ENCODE data around the gene ZBTB7A.

The ZBTB7A gene

DNA sequence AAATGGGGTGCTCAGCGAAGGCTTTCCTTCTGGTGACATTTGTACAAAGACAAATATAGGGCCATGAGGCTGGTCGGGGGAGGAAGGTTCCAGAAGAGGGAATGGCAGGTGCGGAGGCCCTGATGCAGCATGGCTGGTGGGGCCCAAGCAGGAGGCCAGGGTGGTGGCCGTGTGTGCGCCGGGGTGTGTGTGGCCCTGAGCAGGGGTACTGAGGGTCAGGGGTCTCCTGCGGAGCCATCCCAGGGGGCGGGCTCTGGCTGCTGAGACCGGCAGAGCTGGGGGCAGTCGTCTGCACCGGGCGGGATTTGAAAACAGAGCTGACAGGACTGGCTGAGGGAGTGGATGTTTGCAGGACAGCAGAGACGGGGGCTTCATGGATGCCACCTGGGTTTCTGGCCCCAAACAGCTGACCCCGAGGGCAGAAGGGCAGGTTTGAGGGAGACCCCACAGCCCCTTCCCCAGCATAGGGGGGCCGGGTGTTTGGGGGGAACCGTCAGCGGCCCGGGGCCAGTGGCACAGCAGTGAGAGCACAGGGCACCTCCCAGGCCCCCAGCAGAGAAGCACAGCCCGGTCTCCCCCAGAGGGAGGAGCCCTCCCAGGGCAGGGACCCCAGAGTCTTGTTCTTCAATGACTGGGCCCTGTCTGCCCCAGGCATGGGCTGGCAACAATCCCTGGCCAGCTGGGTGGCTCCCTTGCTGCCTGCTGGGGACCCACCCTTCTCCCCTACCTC is 47.8 kb downstream of the ZBTB7A start:
- Histone ChIP-seq H3K27ac (ENCODE audit: low read length) (peak overlapping the region; percentile 41), H3K4me1 (ENCODE audit: control insufficient read depth, insufficient read depth, low read length) (peaks cover 39% of the 10 kb centered on the region), H3K9ac (ENCODE audit: low read length in 2 of 2) (no peak overlapping the region), H3K9me3 (ENCODE audit: control insufficient read depth in 2 of 2, low read length in 2 of 2) (no peaks in the 10 kb centered on the region), H3K27me3 (ENCODE audit: control insufficient read depth in 1 of 2, insufficient read depth in 2 of 2, low read length in 2 of 2) (no peaks in the 10 kb centered on the region), H3K4me3 (ENCODE audit: low read length in 2 of 2) (peak overlapping the region in 1 of 2 donors; percentile 15), H3K36me3 (ENCODE audit: control insufficient read depth in 2 of 2, insufficient read depth in 2 of 2, low read length in 2 of 2) (peaks cover 0 to 2% of the 10 kb centered on the region in 2 donors)

GRCh38 chr19:4018140-4018613 is 48.5 kb downstream of the ZBTB7A start:
- no peak overlapping the region for H3K27ac ChIP-seq (ENCODE audit: low read length)
- no peak overlapping the region for H3K9ac ChIP-seq (ENCODE audit: low read length in 2 of 2)
- H3K36me3 ChIP-seq (ENCODE audit: control insufficient read depth in 2 of 2, insufficient read depth in 2 of 2, low read length in 2 of 2), result peaks cover 3 to 9% of the 10 kb centered on the region in 2 donors
- no peaks in the 10 kb centered on the region for H3K9me3 ChIP-seq (ENCODE audit: control insufficient read depth in 2 of 2, low read length in 2 of 2)
- H3K4me3 ChIP-seq (ENCODE audit: low read length in 2 of 2), result no peak overlapping the region
- H3K27me3 ChIP-seq (ENCODE audit: control insufficient read depth in 1 of 2, insufficient read depth in 2 of 2, low read length in 2 of 2), result no peaks in the 10 kb centered on the region
- H3K4me1 ChIP-seq (ENCODE audit: control insufficient read depth, insufficient read depth, low read length), result peaks cover 46% of the 10 kb centered on the region

- peak overlapping the region; percentile 82 for H3K27ac ChIP-seq (ENCODE audit: low read length)
- H3K27me3 ChIP-seq (ENCODE audit: control insufficient read depth in 1 of 2, insufficient read depth in 2 of 2, low read length in 2 of 2), result no peaks in the 10 kb centered on the region
- no peak overlapping the region for H3K9ac ChIP-seq (ENCODE audit: low read length in 2 of 2)
- peaks cover 6 to 9% of the 10 kb centered on the region in 2 donors for H3K36me3 ChIP-seq (ENCODE audit: control insufficient read depth in 2 of 2, insufficient read depth in 2 of 2, low read length in 2 of 2)
- no peaks in the 10 kb centered on the region for H3K9me3 ChIP-seq (ENCODE audit: control insufficient read depth in 2 of 2, low read length in 2 of 2)
- H3K4me3 ChIP-seq (ENCODE audit: low read length in 2 of 2), result no peak overlapping the region
- H3K4me1 ChIP-seq (ENCODE audit: control insufficient read depth, insufficient read depth, low read length), result peaks cover 55% of the 10 kb centered on the region
Observed at GRCh38 chr19:4016903-4017638, 49.6 kb downstream of the ZBTB7A start.

GRCh38 chr19:4016486-4016885 is 50.2 kb downstream of the ZBTB7A start:
- peak overlapping the region in 1 of 2 donors; percentile 60 for H3K4me3 ChIP-seq (ENCODE audit: low read length in 2 of 2)
- peaks cover 59% of the 10 kb centered on the region for H3K4me1 ChIP-seq (ENCODE audit: control insufficient read depth, insufficient read depth, low read length)
- peak overlapping the region; percentile 82 for H3K27ac ChIP-seq (ENCODE audit: low read length)
- H3K36me3 ChIP-seq (ENCODE audit: control insufficient read depth in 2 of 2, insufficient read depth in 2 of 2, low read length in 2 of 2), result peaks cover 6 to 9% of the 10 kb centered on the region in 2 donors
- H3K27me3 ChIP-seq (ENCODE audit: control insufficient read depth in 1 of 2, insufficient read depth in 2 of 2, low read length in 2 of 2), result no peaks in the 10 kb centered on the region
- no peaks in the 10 kb centered on the region for H3K9me3 ChIP-seq (ENCODE audit: control insufficient read depth in 2 of 2, low read length in 2 of 2)
- no peak overlapping the region for H3K9ac ChIP-seq (ENCODE audit: low read length in 2 of 2)

- Histone ChIP-seq H3K27ac (ENCODE audit: low read length) (peak overlapping the region; percentile 82), H3K4me1 (ENCODE audit: control insufficient read depth, insufficient read depth, low read length) (peaks cover 65% of the 10 kb centered on the region), H3K27me3 (ENCODE audit: control insufficient read depth in 1 of 2, insufficient read depth in 2 of 2, low read length in 2 of 2) (no peaks in the 10 kb centered on the region), H3K4me3 (ENCODE audit: low read length in 2 of 2) (peak overlapping the region; percentile 7 to 60), H3K9ac (ENCODE audit: low read length in 2 of 2) (peak overlapping the region; percentile 55 to 56), H3K36me3 (ENCODE audit: control insufficient read depth in 2 of 2, insufficient read depth in 2 of 2, low read length in 2 of 2) (peaks cover 6 to 11% of the 10 kb centered on the region in 2 donors), H3K9me3 (ENCODE audit: control insufficient read depth in 2 of 2, low read length in 2 of 2) (no peaks in the 10 kb centered on the region)
Observed at GRCh38 chr19:4015705-4016402, 50.8 kb downstream of the ZBTB7A start.

DNA sequence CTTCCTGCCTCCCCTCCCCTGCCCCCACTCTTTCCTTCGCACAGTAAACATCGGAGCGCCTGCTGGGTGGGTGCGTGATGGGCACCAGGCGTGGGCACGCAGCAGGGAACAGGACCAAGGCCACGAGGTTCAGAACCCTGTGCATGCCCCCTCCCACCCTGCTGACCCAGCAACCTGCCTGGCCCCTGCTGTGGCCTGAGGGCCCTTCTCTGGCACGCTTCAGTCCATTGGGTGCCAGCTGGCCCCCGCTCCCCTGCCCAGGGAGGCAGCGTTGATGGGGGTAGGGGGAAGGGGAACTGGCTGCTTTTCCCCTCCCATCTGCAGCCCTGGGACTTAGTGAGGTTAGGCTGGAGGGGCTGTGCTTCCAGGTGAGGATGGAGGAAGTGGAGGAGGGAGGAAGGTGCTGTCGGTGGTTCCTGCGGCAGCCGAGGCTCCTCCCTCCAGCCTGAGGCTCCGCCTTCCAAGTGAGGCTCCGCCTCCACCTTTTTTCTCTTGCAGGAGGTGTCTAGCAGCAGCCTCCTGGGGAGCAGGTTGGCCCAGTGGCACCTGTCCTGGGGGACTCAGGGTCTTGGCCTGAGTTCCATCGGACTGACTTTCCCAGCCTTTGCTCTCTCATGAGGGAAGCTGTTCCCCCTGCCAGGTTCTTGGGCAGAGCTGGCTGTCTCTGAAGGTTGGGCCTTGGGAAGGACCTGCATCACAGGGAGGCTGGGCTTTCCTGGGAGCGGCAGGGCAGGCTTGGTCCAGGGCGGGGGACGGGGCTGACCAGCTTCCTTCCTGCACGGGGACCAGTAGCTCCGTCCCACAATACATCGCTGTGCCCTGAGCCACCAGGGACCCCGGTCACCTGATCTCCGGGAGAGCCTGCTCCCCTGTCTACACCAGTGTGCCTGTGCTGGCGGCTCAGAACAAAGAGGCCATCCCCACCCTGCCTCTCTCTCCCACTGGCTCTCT is 51.9 kb downstream of the ZBTB7A start:
- H3K4me3 ChIP-seq (ENCODE audit: low read length in 2 of 2), result peak overlapping the region; percentile 7 to 60
- H3K9me3 ChIP-seq (ENCODE audit: control insufficient read depth in 2 of 2, low read length in 2 of 2), result no peaks in the 10 kb centered on the region
- peaks cover 6 to 11% of the 10 kb centered on the region in 2 donors for H3K36me3 ChIP-seq (ENCODE audit: control insufficient read depth in 2 of 2, insufficient read depth in 2 of 2, low read length in 2 of 2)
- peak overlapping the region; percentile 55 to 56 for H3K9ac ChIP-seq (ENCODE audit: low read length in 2 of 2)
- H3K27ac ChIP-seq (ENCODE audit: low read length), result peak overlapping the region; percentile 82
- H3K27me3 ChIP-seq (ENCODE audit: control insufficient read depth in 1 of 2, insufficient read depth in 2 of 2, low read length in 2 of 2), result no peaks in the 10 kb centered on the region
- peaks cover 76% of the 10 kb centered on the region for H3K4me1 ChIP-seq (ENCODE audit: control insufficient read depth, insufficient read depth, low read length)

GRCh38 chr19:4013886-4014540 is 52.7 kb downstream of the ZBTB7A start:
- H3K27ac ChIP-seq (ENCODE audit: low read length), result peak overlapping the region; percentile 82
- H3K27me3 ChIP-seq (ENCODE audit: control insufficient read depth in 1 of 2, insufficient read depth in 2 of 2, low read length in 2 of 2), result no peaks in the 10 kb centered on the region
- no peaks in the 10 kb centered on the region for H3K9me3 ChIP-seq (ENCODE audit: control insufficient read depth in 2 of 2, low read length in 2 of 2)
- H3K4me1 ChIP-seq (ENCODE audit: control insufficient read depth, insufficient read depth, low read length), result peaks cover 77% of the 10 kb centered on the region
- peaks cover 6 to 11% of the 10 kb centered on the region in 2 donors for H3K36me3 ChIP-seq (ENCODE audit: control insufficient read depth in 2 of 2, insufficient read depth in 2 of 2, low read length in 2 of 2)
- peak overlapping the region in 1 of 2 donors; percentile 40 for H3K4me3 ChIP-seq (ENCODE audit: low read length in 2 of 2)
- peak overlapping the region in 1 of 2 donors; percentile 29 for H3K9ac ChIP-seq (ENCODE audit: low read length in 2 of 2)

GRCh38 chr19:4012975-4013634 is 53.6 kb downstream of the ZBTB7A start:
- Histone ChIP-seq H3K9ac (ENCODE audit: low read length in 2 of 2) (peak overlapping the region in 1 of 2 donors; percentile 57), H3K4me1 (ENCODE audit: control insufficient read depth, insufficient read depth, low read length) (peaks cover 85% of the 10 kb centered on the region), H3K36me3 (ENCODE audit: control insufficient read depth in 2 of 2, insufficient read depth in 2 of 2, low read length in 2 of 2) (peaks cover 6 to 11% of the 10 kb centered on the region in 2 donors), H3K4me3 (ENCODE audit: low read length in 2 of 2) (peak overlapping the region in 1 of 2 donors; percentile 15), H3K9me3 (ENCODE audit: control insufficient read depth in 2 of 2, low read length in 2 of 2) (no peaks in the 10 kb centered on the region), H3K27ac (ENCODE audit: low read length) (peak overlapping the region; percentile 82), H3K27me3 (ENCODE audit: control insufficient read depth in 1 of 2, insufficient read depth in 2 of 2, low read length in 2 of 2) (no peaks in the 10 kb centered on the region)
